GM18508 (cell line): ENCODE measurements around the gene CFAP61.

ENCODE experiments used
- ATAC-seq: cut with Tn5 transposase; IDR thresholded peaks from one replicate; pipeline ENCODE4 v1.9.1; 2021; ENCODE audit warnings: moderate number of reproducible peaks; ENCODE audit not compliant: insufficient read depth, unreplicated experiment

The CFAP61 gene

GRCh38 chr20:20370094-20370575, 317.8 kb downstream of the CFAP61 start:
- no peak for ATAC-seq

GRCh38 chr20:20371083-20371482, 318.8 kb downstream of the CFAP61 start:
- ATAC-seq: no peak

- no peak for ATAC-seq
These were observed 319.3 kb downstream of the CFAP61 start for GRCh38 chr20:20371681-20372080.

GRCh38 chr20:20373091-20373571, 320.8 kb downstream of the CFAP61 start:
- no peak for ATAC-seq

GRCh38 chr20:20375862-20376261, 323.5 kb downstream of the CFAP61 start:
- no peak for ATAC-seq

GRCh38 chr20:20386192-20386591, 333.9 kb downstream of the CFAP61 start:
- no peak for ATAC-seq

GRCh38 chr20:20390393-20390792, 338.1 kb downstream of the CFAP61 start:
- ATAC-seq: no peak

- no peak for ATAC-seq
These were observed 338.8 kb downstream of the CFAP61 start for GRCh38 chr20:20391115-20391514.

GRCh38 chr20:20391766-20392165, 339.4 kb downstream of the CFAP61 start:
- ATAC-seq: no peak

GRCh38 chr20:20393207-20394120, 341.1 kb downstream of the CFAP61 start:
- ATAC-seq: no peak

- no peak for ATAC-seq
These were observed 342.8 kb downstream of the CFAP61 start for GRCh38 chr20:20395087-20395486.

- ATAC-seq: no peak
These were observed 343.7 kb downstream of the CFAP61 start for GRCh38 chr20:20395903-20396568.

- no peak for ATAC-seq
These were observed 344.5 kb downstream of the CFAP61 start for GRCh38 chr20:20396794-20397193.

- ATAC-seq: no peak
These were observed 345.8 kb downstream of the CFAP61 start for GRCh38 chr20:20398123-20398522.

GRCh38 chr20:20399531-20400500, 347.5 kb downstream of the CFAP61 start:
- ATAC-seq: no peak

- no peak for ATAC-seq
These were observed 349.7 kb downstream of the CFAP61 start for GRCh38 chr20:20401991-20402390.

GRCh38 chr20:20404633-20405032, 352.3 kb downstream of the CFAP61 start:
- ATAC-seq: no peak

- ATAC-seq: no peak
These were observed 353.3 kb downstream of the CFAP61 start for GRCh38 chr20:20405623-20406022.

GRCh38 chr20:20406306-20406705, 354.0 kb downstream of the CFAP61 start:
- no peak for ATAC-seq
